ENCODE results near the gene NES.

NES gene

DNA sequence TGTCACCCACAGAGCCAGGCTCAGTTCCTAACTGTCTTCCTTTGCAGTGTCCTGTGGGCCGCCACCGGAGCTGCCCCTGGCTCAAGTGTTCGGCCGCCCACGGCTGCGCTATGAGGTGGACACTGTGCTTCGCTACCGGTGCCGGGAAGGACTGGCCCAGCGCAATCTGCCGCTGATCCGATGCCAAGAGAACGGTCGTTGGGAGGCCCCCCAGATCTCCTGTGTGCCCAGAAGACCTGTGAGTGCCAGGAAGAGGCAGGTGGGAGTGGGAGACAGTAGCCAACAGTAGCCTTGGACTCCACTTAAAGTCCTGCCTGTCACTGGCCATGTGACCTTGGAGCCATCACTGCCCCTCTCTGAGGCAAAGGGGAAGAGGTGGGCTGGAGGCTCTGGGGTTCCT is 18.7 kb downstream of the NES start:
- H3K4me3 ChIP-seq = no peak overlapping the region
- H3K9me3 ChIP-seq = no peaks in the 10 kb centered on the region
- H3K27me3 ChIP-seq = peaks cover 0 to 23% of the 10 kb centered on the region in 2 donors
- H3K4me1 ChIP-seq = peaks cover 0 to 68% (median 56%) of the 10 kb centered on the region in 4 donors
- no peaks in the 10 kb centered on the region for H3K36me3 ChIP-seq
- intact Hi-C loops (cut with DNase I; ENCODE audit: low total_unique reads) = loop anchor here (2.0 to 5.0 kb wide), 3 partner anchors 22 to 271 kb away; no protein-coding TSS in a partner anchor
- TF ChIP-seq, protein P1, sequence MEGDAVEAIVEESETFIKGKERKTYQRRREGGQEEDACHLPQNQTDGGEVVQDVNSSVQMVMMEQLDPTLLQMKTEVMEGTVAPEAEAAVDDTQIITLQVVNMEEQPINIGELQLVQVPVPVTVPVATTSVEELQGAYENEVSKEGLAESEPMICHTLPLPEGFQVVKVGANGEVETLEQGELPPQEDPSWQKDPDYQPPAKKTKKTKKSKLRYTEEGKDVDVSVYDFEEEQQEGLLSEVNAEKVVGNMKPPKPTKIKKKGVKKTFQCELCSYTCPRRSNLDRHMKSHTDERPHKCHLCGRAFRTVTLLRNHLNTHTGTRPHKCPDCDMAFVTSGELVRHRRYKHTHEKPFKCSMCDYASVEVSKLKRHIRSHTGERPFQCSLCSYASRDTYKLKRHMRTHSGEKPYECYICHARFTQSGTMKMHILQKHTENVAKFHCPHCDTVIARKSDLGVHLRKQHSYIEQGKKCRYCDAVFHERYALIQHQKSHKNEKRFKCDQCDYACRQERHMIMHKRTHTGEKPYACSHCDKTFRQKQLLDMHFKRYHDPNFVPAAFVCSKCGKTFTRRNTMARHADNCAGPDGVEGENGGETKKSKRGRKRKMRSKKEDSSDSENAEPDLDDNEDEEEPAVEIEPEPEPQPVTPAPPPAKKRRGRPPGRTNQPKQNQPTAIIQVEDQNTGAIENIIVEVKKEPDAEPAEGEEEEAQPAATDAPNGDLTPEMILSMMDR (IDR thresholded peaks at IDR 0.05) = no peak
- H3K27ac ChIP-seq = no peak overlapping the region
- no peak for DNase-seq

DNA sequence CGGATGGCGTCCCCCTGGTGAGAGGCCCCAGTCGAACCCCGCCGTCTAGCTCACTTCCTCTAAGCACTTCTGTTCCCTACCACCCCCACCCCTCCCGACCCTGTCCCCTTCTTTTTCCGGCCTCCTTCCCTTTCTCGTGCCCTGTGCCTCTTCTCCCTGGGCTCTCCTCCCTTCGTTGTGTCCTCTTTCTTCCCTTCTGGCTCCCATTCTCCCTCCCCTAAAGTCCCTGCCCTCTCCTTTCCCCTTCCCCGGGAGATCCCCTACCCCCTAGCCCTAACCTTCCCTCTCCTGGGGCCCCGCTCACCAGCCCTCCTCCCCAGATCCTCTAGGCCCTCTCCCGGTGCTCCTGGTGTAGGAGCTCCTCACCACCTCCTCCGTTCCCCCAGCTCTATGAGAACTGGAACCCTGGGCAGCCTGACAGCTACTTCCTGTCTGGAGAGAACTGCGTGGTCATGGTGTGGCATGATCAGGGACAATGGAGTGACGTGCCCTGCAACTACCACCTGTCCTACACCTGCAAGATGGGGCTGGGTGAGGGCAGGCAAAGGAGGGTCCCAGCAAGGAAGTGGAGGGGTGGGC is 19.4 kb downstream of the NES start:
- peak overlapping the region; percentile 32 to 40 for H3K4me3 ChIP-seq

DNA sequence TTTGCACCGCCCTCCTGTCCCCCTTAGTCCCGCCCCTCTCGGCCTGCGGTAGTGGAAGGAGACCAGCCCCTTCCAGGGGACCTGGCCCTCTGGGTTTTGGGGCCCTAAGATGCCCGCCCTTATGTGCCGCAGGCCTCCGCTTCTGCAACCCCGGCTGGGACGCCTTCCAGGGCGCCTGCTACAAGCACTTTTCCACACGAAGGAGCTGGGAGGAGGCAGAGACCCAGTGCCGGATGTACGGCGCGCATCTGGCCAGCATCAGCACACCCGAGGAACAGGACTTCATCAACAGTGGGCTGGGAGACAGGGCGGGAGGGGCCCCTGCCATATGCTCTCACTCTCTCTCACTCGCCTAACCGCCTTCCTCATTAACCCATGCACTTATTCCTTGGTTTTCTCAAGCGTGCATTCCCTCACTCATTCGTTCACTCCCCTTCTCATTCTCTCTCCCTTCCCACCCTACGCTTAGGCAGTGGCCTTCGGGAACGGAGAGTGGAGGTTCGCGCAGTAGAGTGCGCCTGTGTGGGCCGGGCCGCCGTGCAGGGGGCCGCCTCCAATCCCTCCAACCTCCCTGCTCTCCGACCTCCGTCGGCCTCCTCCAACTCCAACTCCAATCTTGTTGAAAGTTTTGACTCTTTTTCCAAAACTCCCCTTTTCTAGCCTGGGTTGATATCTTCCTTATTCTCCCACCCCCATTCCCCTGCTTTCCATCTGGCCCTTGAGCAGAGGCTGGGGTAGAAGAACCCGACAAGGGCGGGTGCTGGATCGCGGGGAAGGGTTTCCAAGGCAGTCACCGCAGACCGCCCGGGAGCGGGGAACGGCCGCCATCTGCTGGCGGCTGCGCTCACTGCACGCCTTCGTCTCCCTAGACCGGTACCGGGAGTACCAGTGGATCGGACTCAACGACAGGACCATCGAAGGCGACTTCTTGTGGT is 20.1 kb downstream of the NES start:
- Histone ChIP-seq H3K27ac (no peak overlapping the region), H3K9me3 (no peaks in the 10 kb centered on the region), H3K4me3 (peak overlapping the region; percentile 32 to 40), H3K4me1 (peaks cover 0 to 54% (median 42%) of the 10 kb centered on the region in 4 donors), H3K27me3 (peaks cover 0 to 37% of the 10 kb centered on the region in 2 donors), H3K36me3 (no peaks in the 10 kb centered on the region)
- intact Hi-C loops (cut with DNase I; ENCODE audit: low total_unique reads) = loop anchor here (2.0 to 5.0 kb wide), 3 partner anchors 30 to 270 kb away; no protein-coding TSS in a partner anchor
- DNase-seq = peak; percentile 72 to 89
- TF ChIP-seq, protein P1 (IDR thresholded peaks at IDR 0.05) = peak; percentile 94 to 98

More for the DNA sequence above, 19.4 kb downstream of the NES start:
- intact Hi-C loops (cut with DNase I; ENCODE audit: low total_unique reads) = loop anchor here (2.0 to 5.0 kb wide), 4 partner anchors 23 to 271 kb away; no protein-coding TSS in a partner anchor
- H3K36me3 ChIP-seq = no peaks in the 10 kb centered on the region
- no peak for DNase-seq
- no peak overlapping the region for H3K27ac ChIP-seq
- peaks cover 0 to 29% of the 10 kb centered on the region in 2 donors for H3K27me3 ChIP-seq
- TF ChIP-seq, protein P1 (IDR thresholded peaks at IDR 0.05) = no peak
- H3K4me1 ChIP-seq = peaks cover 0 to 61% (median 50%) of the 10 kb centered on the region in 4 donors
- no peaks in the 10 kb centered on the region for H3K9me3 ChIP-seq

DNA sequence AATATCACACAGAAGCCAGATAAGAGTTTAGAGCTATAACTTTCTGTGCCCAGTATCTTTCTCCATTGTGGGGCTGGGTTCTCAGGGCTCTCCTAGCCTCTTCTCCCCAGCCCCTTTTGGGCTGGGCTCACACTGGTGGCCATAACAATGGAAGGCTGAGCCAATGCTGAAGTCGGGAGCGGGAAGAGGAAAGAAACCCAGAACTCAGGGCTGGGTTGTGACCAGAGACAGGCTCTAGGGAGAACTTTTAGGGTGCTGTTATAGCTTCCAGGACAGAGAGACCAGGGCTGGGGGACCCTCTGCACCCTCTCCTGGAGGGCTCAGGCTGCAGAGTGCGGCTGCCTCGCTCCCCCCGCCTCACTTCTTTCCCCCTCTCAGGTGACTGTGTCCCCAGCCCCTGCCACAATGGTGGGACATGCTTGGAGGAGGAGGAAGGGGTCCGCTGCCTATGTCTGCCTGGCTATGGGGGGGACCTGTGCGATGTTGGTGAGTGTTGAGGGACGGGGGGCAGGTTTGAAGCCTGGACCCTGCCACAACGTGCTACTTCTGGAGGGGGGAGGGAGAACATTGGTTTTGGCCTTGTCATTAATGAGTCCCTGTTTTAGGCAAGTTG is 21.2 kb downstream of the NES start:
- no peaks in the 10 kb centered on the region for H3K36me3 ChIP-seq
- DNase-seq = no peak
- no peaks in the 10 kb centered on the region for H3K9me3 ChIP-seq
- peaks cover 0 to 43% (median 31%) of the 10 kb centered on the region in 4 donors for H3K4me1 ChIP-seq
- H3K27me3 ChIP-seq = peaks cover 0 to 48% of the 10 kb centered on the region in 2 donors
- no peak overlapping the region for H3K4me3 ChIP-seq
- TF ChIP-seq, protein P1 (IDR thresholded peaks at IDR 0.05) = no peak
- intact Hi-C loops (cut with DNase I; ENCODE audit: low total_unique reads) = loop anchor here (2.0 to 5.0 kb wide), 3 partner anchors 29 to 269 kb away; no protein-coding TSS in a partner anchor
- no peak overlapping the region for H3K27ac ChIP-seq

DNA sequence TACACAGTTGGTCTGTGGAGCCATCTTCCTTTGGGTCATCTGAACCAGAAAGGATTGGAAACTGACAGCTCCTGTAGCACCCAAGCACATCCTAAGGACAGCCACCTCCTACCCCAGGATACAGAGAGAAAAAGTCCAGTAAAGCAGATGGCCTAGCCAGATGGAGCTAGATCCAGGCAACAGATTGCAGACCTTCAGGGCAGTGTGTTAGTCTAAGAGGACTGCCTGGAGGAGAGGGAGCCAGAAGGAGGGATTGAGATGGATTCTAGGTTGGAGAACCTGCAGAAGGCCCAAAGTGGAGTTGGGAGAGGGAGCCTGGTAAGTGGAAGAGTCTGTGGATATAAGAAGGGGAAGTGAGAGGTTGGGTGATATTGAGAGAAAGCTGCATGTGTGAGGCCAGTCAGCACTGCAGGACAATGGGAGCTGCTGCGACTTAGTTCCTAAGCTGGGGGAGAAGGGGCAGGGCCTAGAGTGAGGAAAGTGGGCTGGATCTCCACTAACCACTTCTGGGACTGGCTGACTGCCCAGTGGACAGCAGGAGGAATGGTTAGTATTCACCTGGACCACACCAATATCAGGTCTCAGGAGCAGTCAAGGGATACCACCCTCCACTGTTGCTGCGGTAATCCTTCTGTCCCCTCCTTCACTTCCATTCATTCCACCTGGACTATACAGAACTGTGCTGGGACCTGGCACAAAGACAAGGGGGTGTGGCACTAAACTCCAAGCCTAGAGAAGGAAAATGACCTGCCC is 21.9 kb downstream of the NES start:
- Histone ChIP-seq H3K27me3 (peaks cover 0 to 55% of the 10 kb centered on the region in 2 donors), H3K9me3 (no peaks in the 10 kb centered on the region), H3K36me3 (no peaks in the 10 kb centered on the region), H3K27ac (no peak overlapping the region), H3K4me1 (peaks cover 0 to 36% (median 25%) of the 10 kb centered on the region in 4 donors), H3K4me3 (no peak overlapping the region)
- TF ChIP-seq, protein P1 (IDR thresholded peaks at IDR 0.05) = no peak
- no peak for DNase-seq
- intact Hi-C loops (cut with DNase I; ENCODE audit: low total_unique reads) = loop anchor here (5.0 kb wide), 2 partner anchors 73 to 268 kb away; no protein-coding TSS in a partner anchor
